Glomerular endothelial cell (primary cell): ENCODE measurements around the gene SAPCD2. TPM values are rescaled to one million over a fixed set of nuclear protein-coding genes. Genes with fewer than 3 reads are reported as not detected.
"Not testable (repeated sequence)": the region's sequence is repeated elsewhere in the genome, so short reads cannot be mapped to it uniquely, and the experiment has no call there.

Source experiments
- DNase-seq: peaks from one replicate; pipeline ENCODE4 v3.0.0-alpha.2; 2011; ENCODE audit warnings: low read depth, low spot score; ENCODE audit errors: extremely low read depth
- total RNA-seq: library from RNA; depleted of rRNA; stranded (reverse); fragments of >200 nt; gene quantifications from 2 replicates; pipeline ENCODE4 v1.2.3, GENCODE V29; 2015

SAPCD2 gene
- total RNA-seq, 1 donor from 2014 or later, result 6.7 TPM

- DNase-seq, result no peak
Observed at GRCh38 chr9:137034039-137034708, 36.2 kb downstream of the SAPCD2 start.

GRCh38 chr9:137033481-137033880 lies 36.9 kb downstream of the SAPCD2 start:
- DNase-seq, result not testable (repeated sequence)

- DNase-seq, result no peak
Observed at GRCh38 chr9:137032858-137033257, 37.5 kb downstream of the SAPCD2 start.

- no peak for DNase-seq
Observed at GRCh38 chr9:137031904-137032640, 38.3 kb downstream of the SAPCD2 start, which contains the start of gene FUT7. Gene FUT7 (minus strand): TSS chr9:137032088. CDS start chr9:137031991, 97 bp downstream.

- no peak for DNase-seq
Observed at GRCh38 chr9:137030538-137031527, 39.5 kb downstream of the SAPCD2 start.

GRCh38 chr9:137030006-137030405 lies 40.4 kb downstream of the SAPCD2 start:
- DNase-seq, result no peak

- DNase-seq, result no peak
Observed at GRCh38 chr9:137029058-137029936, 41.1 kb downstream of the SAPCD2 start.

GRCh38 chr9:137028263-137029057 lies 41.9 kb downstream of the SAPCD2 start:
- no peak for DNase-seq

- no peak for DNase-seq
Observed at GRCh38 chr9:137027369-137028262, 42.7 kb downstream of the SAPCD2 start, which contains the start of gene ABCA2. Gene ABCA2 (minus strand): TSS chr9:137028237. CDS start chr9:137028140, 97 bp downstream.

- DNase-seq, result no peak
Observed at GRCh38 chr9:137026828-137027227, 43.5 kb downstream of the SAPCD2 start.

GRCh38 chr9:137026384-137026783 lies 44.0 kb downstream of the SAPCD2 start:
- no peak for DNase-seq

GRCh38 chr9:137025517-137025966 lies 44.8 kb downstream of the SAPCD2 start:
- no peak for DNase-seq

GRCh38 chr9:137023583-137023991 lies 46.8 kb downstream of the SAPCD2 start:
- no peak for DNase-seq

GRCh38 chr9:137023157-137023556 lies 47.2 kb downstream of the SAPCD2 start:
- DNase-seq, result no peak

GRCh38 chr9:137022662-137023008 lies 47.7 kb downstream of the SAPCD2 start:
- no peak for DNase-seq

GRCh38 chr9:137021979-137022661 lies 48.2 kb downstream of the SAPCD2 start:
- DNase-seq, result no peak

GRCh38 chr9:137021568-137021978 lies 48.8 kb downstream of the SAPCD2 start:
- DNase-seq, result no peak
